HCT116 (cell line): Measurements from ENCODE around the gene TMIGD3. TPM values are rescaled to one million over a fixed set of nuclear protein-coding genes. Genes with fewer than 3 reads are reported as not detected.
A peak's percentile ranks its signal among the peaks of the same experiment; 100 is the strongest.

Experiments used
- ATAC-seq: fragments of 200-7000 bp; cut with Tn5 transposase; 2 replicates; pipeline ENCODE4 v1.9.1; 2020; ENCODE audit warnings: mild to moderate bottlenecking, moderate library complexity
- BruUV-seq: library from RNA; stranded (reverse); fragments of 400-500 nt; replicated peaks from 2 replicates; lab custom pipeline; 2021; lab: Mats Ljungman, UMichigan
- CTCF ChIA-PET: fragments of 300-600 bp; sonication (Branson Sonifier 250); formaldehyde crosslinking; loops from one replicate; lab custom pipeline; 2021; ENCODE audit warnings: antibody characterized with exemption; lab: Charles Lee
- POLR2A ChIA-PET: fragments of 300-600, 350-600 bp; sonication (Branson Sonifier 250); formaldehyde crosslinking; loops from one replicate; lab custom pipeline; 2021; ENCODE audit warnings: antibody characterized with exemption; lab: Charles Lee
- RAD21 ChIA-PET, 2 experiments: fragments of 300-600 bp; sonication (Branson Sonifier 250); formaldehyde crosslinking; loops; one replicate each; lab custom pipeline; 2023; ENCODE audit warnings: low total read pairs in 2 of 2; ENCODE audit not compliant: uncharacterized antibody in 2 of 2, unreplicated experiment in 2 of 2, low non-redundant PET in 1 of 2; lab: Charles Lee
- DNase-seq: peaks from one replicate; pipeline ENCODE4 v3.0.0-alpha.2; 2010; ENCODE audit warnings: low read depth, low spot score
- H2AFZ ChIP-seq: fragments of 200-600 bp; shearing (Covaris generic), sonication (generic); 2 replicates; pipeline ENCODE4 v1.6.1; 2017; ENCODE audit warnings: low read depth, mixed run types, mixed read lengths, antibody characterized with exemption, low read length; ENCODE audit not compliant: poor library complexity, severe bottlenecking
- H3K27ac ChIP-seq: 2 replicates; pipeline ENCODE4 v1.5.1; 2012; ENCODE audit warnings: low read depth, low read length
- H3K27me3 ChIP-seq: fragments of 200-600 bp; sonication (generic); 2 replicates; pipeline ENCODE4 v1.6.1; 2016; ENCODE audit warnings: mixed run types, low read length, mixed read lengths; ENCODE audit not compliant: insufficient read depth
- H3K36me3 ChIP-seq, 2 experiments: fragments of 200-500 bp in 1 of 2; fragments of 200-600 bp in 1 of 2; sonication (Bioruptor generic) in 1 of 2; sonication (generic) in 1 of 2; 2 replicates each; pipeline versions ENCODE4 v1.5.1 to v1.6.1; 2014 to 2016; ENCODE audit warnings: low read length in 2 of 2, inconsistent platforms in 1 of 2, mixed read lengths in 1 of 2, mixed run types in 1 of 2; ENCODE audit not compliant: insufficient read depth in 2 of 2, control insufficient read depth in 1 of 2
- H3K4me1 ChIP-seq, 2 experiments: fragments of 200-600 bp in 1 of 2; sonication (generic) in 1 of 2; 2 replicates each; pipeline versions ENCODE4 v1.5.1 to v1.6.1; 2012 to 2017; ENCODE audit warnings: low read length in 2 of 2, inconsistent platforms in 1 of 2, mild to moderate bottlenecking in 1 of 2, mixed read lengths in 1 of 2, mixed run types in 1 of 2, moderate library complexity in 1 of 2; ENCODE audit not compliant: insufficient read depth in 2 of 2, control insufficient read depth in 1 of 2
- H3K4me2 ChIP-seq: fragments of 200-600 bp; sonication (generic); 2 replicates; pipeline ENCODE4 v1.6.1; 2017; ENCODE audit warnings: mixed run types, low read length, mixed read lengths
- H3K4me3 ChIP-seq, 2 experiments: fragments of 200-600 bp in 1 of 2; sonication (generic) in 1 of 2; replicated peaks in 1 of 2; 2 replicates each; pipeline ENCODE4 v1.5.1; 2011 to 2016; ENCODE audit warnings: low read length in 2 of 2, control low read depth in 1 of 2, low read depth in 1 of 2, mild to moderate bottlenecking in 1 of 2, mixed read lengths in 1 of 2, mixed run types in 1 of 2
- H3K79me2 ChIP-seq: fragments of 200-600 bp; sonication (generic); 2 replicates; pipeline ENCODE4 v1.6.1; 2017; ENCODE audit warnings: mild to moderate bottlenecking, mixed run types, low read length, moderate library complexity, mixed read lengths; ENCODE audit not compliant: insufficient read depth
- H3K9ac ChIP-seq: fragments of 200-600 bp; sonication (generic); 2 replicates; pipeline ENCODE4 v1.6.1; 2016; ENCODE audit warnings: low read length, mixed read lengths
- H3K9me2 ChIP-seq: fragments of 200-600 bp; sonication (generic), shearing (Covaris generic); 2 replicates; pipeline ENCODE4 v1.6.1; 2017; ENCODE audit warnings: mixed run types, mild to moderate bottlenecking, moderate library complexity; ENCODE audit not compliant: insufficient read depth
- H3K9me3 ChIP-seq, 2 experiments: fragments of 200-500 bp in 1 of 2; fragments of 200-600 bp in 1 of 2; sonication (Bioruptor generic) in 1 of 2; sonication (generic) in 1 of 2; 2 replicates each; pipeline ENCODE4 v1.6.1; 2014 to 2017; ENCODE audit warnings: low read length in 2 of 2, mixed read lengths in 2 of 2, inconsistent platforms in 1 of 2, low read depth in 1 of 2, mild to moderate bottlenecking in 1 of 2, mixed run types in 1 of 2, moderate library complexity in 1 of 2; ENCODE audit not compliant: control insufficient read depth in 1 of 2, insufficient read depth in 1 of 2
- H4K20me1 ChIP-seq: fragments of 200-600 bp; sonication (generic), shearing (Covaris generic); 2 replicates; pipeline ENCODE4 v1.6.1; 2017; ENCODE audit warnings: mixed run types, mild to moderate bottlenecking, moderate library complexity; ENCODE audit not compliant: insufficient read depth
- ATF3 ChIP-seq: IDR thresholded peaks from 2 replicates; pipeline ENCODE4 v1.6.1; 2012
- CBX3 ChIP-seq: IDR thresholded peaks from 2 replicates; pipeline ENCODE4 v1.6.1; 2012; ENCODE audit warnings: low read depth
- CTCF ChIP-seq, 3 experiments: fragments of 200-600 bp in 1 of 3; sonication (generic) in 1 of 3; IDR thresholded peaks in 2 of 3; conservative IDR thresholded peaks in 1 of 3; 2 replicates each; pipeline ENCODE4 v1.5.1; 2012 to 2017; ENCODE audit warnings: low read depth in 2 of 3, low read length in 2 of 3, antibody characterized with exemption in 1 of 3, borderline replicate concordance in 1 of 3, control low read depth in 1 of 3, mild to moderate bottlenecking in 1 of 3, mixed read lengths in 1 of 3, mixed run types in 1 of 3, moderate library complexity in 1 of 3; ENCODE audit not compliant: insufficient read depth in 1 of 3
- EGR1 ChIP-seq: IDR thresholded peaks from 2 replicates; pipeline ENCODE4 v1.6.1; 2012; ENCODE audit warnings: low read depth
- ELF1 ChIP-seq: IDR thresholded peaks from 2 replicates; pipeline ENCODE4 v1.6.1; 2012; ENCODE audit warnings: low read depth, borderline replicate concordance
- FOSL1 ChIP-seq: IDR thresholded peaks from 2 replicates; pipeline ENCODE4 v1.6.1; 2012; ENCODE audit warnings: low read depth
- RAD21 ChIP-seq: IDR thresholded peaks from 2 replicates; pipeline ENCODE4 v1.6.1; 2012; ENCODE audit warnings: low read depth, mild to moderate bottlenecking
- REST ChIP-seq: IDR thresholded peaks from 2 replicates; pipeline ENCODE4 v1.6.1; 2012; ENCODE audit warnings: low read depth
- SIN3A ChIP-seq: IDR thresholded peaks from 2 replicates; pipeline ENCODE4 v1.6.1; 2012; ENCODE audit warnings: low read depth
- SP1 ChIP-seq: IDR thresholded peaks from 2 replicates; pipeline ENCODE4 v1.6.1; 2012; ENCODE audit warnings: low read depth
- SRF ChIP-seq: IDR thresholded peaks from 2 replicates; pipeline ENCODE4 v1.6.1; 2012; ENCODE audit warnings: low read depth
- TCF7L2 ChIP-seq: IDR thresholded peaks from 2 replicates; pipeline ENCODE4 v1.7.0; 2011; ENCODE audit warnings: borderline replicate concordance, inconsistent platforms; ENCODE audit not compliant: insufficient read depth, insufficient read length; ENCODE audit errors: extremely low read depth
- ZNF274 ChIP-seq: fragments of 200-500 bp; sonication (Bioruptor generic); IDR thresholded peaks from 2 replicates; pipeline ENCODE4 v1.6.1; 2014; ENCODE audit warnings: mild to moderate bottlenecking, low read depth, low read length, inconsistent platforms
- intact Hi-C: fragments of 100-400 bp; cut with micrococcal nuclease; formaldehyde crosslinking; loops from 2 replicates; pipeline ENCODE4 v1.10.0; 2022
- total RNA-seq: library from RNA; stranded (reverse); gene quantifications from one replicate; pipeline ENCODE4 v1.2.1, GENCODE V29; 2021; ENCODE audit not compliant: unreplicated experiment

The TMIGD3 gene
- total RNA-seq, 1 experiment from 2014 or later: not detected

- peaks cover 30 to 54% of the 10 kb centered on the region in 2 experiments; a peak in 3 of 4 replicates for H3K36me3 ChIP-seq
- BruUV-seq: no TSS peak
- POLR2A ChIA-PET: no interaction called here
Measured at GRCh38 chr1:111446967-111447892, 56.2 kb downstream of the TMIGD3 start.

More at GRCh38 chr1:111446967-111447892, 56.2 kb downstream of the TMIGD3 start:
- no peaks in the 10 kb centered on the region for H3K9me3 ChIP-seq
- H3K79me2 ChIP-seq: peaks cover 90% of the 10 kb centered on the region
- RAD21 ChIA-PET: no interaction called here
- H4K20me1 ChIP-seq: no peaks in the 10 kb centered on the region
- DNase-seq (no peak), ATAC-seq (no peak)
- H3K9ac ChIP-seq: peak overlapping the region; percentile 83; the same call in 1 of the 2 replicates
- peak overlapping the region; percentile 87 to 89 for H3K4me3 ChIP-seq
- H2AFZ ChIP-seq: no peak overlapping the region
- H3K4me2 ChIP-seq: peak overlapping the region; percentile 83
- no peaks in the 10 kb centered on the region for H3K9me2 ChIP-seq
- CTCF ChIA-PET: no interaction called here
- H3K27ac ChIP-seq: no peak overlapping the region
- no peaks in the 10 kb centered on the region for H3K27me3 ChIP-seq
- intact Hi-C loops: no loop called here
- peaks cover 15 to 28% of the 10 kb centered on the region in 2 experiments for H3K4me1 ChIP-seq
- TF ChIP-seq TCF7L2 (no peak), SP1 (no peak), SRF (no peak), RAD21 (no peak), FOSL1 (no peak), SIN3A (no peak), ATF3 (no peak), CBX3 (no peak), ZNF274 (no peak), ELF1 (no peak), CTCF (IDR thresholded peaks at IDR 0.05 in 2 of 3, conservative IDR thresholded peaks at IDR 0.05 in 1 of 3; ENCODE audit: borderline replicate concordance in 1 of 3, insufficient read depth in 1 of 3, low read depth in 2 of 3, low read length in 2 of 3) (no peak), EGR1 (no peak), REST (no peak)
